HG03571 (cell line): ENCODE results near the gene KRT7.

Source experiments
- ATAC-seq: cut with Tn5 transposase; IDR thresholded peaks from one replicate; pipeline ENCODE4 v1.9.1; 2021; ENCODE audit not compliant: unreplicated experiment

KRT7 gene

DNA sequence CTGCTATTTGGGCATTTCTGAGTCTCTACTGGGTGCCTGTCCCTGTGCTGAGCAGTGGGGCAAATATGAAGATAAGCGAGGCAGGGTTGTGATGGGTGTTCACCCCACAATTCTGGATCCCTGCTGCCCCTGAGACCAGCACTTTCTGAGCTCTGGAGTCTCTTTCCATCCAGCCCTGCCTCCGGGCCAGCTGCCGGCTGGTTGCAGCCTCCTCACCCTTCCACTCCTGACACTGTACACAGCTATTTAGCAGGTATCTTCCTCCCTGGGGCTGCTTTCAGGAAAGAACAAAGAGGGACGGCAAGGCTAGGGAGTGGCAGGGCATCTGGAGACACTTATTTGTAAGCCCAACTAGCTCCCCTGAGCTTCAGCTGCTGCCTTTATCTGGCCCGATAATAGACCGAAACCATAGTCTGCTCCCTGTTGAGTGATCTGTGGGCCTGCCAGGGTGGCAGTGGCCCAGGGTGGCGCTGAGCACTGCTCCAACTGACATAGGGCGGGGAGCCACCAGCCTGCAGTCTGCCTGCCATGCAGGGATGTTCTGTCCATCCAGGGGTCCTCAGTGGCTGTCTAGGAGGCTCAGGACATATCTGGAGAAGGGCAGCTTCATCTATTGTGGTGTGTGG, 33.6 kb upstream of the KRT7 start:
- ATAC-seq: no peak

DNA sequence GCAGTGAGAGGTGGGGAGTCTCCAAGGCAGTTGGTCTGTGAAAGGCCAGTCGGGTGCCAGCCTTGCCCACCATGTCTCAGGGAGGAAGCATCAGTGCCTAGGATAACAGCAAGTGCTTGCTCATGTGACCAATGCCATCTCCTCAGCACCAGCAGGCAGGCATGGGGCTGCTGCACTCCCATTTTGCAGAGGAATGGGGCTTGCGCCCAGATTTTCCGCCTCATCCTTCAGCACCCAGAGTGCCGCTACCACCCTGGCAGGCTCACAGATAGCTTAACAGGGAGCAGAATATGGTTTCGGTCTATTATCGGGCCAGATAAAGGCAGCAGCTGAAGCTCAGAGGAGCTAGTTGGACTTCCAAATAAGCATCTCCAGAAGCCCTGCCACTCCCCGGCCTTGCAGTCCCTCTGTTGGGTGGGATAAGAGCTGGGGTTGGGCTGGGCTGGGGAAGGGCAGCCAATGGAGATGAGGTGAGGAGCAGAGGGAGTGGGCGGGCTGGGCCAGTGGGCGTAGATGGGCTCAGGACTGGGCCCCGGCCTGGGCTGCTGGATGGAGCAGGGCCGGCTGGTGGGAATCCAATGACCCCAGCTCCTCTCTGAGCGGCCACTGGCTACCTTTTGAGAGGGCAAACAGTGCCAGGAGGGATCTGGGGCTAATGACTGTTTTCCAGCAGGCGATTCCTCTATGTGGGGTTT, 32.8 kb upstream of the KRT7 start:
- no peak for ATAC-seq

DNA sequence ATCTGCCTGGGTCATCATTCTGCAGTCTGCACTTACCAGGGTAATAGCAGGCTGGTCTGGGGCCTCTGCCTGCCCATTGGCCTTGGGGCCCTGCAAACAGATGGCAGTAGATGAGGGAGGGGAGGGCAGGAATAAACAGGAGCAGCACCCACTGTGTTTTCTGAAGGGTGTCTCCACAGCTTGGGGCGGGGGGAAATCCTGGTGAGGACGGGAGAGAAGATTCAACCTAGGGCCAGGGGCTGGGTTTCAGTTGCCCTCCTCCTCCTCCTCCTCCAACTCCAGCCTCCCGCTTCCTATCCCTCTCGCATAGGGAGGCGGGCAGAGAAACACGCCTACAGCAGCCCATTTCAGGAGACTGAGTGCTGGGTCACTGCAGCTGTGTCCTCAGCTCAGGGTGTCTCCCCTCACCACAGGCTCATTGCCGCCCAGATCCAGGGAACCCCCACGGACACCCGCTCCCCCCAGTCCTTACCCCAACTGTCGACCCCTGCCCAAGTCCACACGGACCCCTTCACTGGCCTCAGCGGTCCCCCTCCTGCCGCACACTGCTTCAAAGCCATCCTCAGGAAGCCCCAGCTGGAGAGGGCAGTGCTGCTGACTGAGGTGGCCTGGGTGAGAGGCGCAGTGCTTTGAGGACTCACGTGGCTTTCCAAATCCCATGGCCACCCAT, 32.1 kb upstream of the KRT7 start:
- no peak for ATAC-seq

DNA sequence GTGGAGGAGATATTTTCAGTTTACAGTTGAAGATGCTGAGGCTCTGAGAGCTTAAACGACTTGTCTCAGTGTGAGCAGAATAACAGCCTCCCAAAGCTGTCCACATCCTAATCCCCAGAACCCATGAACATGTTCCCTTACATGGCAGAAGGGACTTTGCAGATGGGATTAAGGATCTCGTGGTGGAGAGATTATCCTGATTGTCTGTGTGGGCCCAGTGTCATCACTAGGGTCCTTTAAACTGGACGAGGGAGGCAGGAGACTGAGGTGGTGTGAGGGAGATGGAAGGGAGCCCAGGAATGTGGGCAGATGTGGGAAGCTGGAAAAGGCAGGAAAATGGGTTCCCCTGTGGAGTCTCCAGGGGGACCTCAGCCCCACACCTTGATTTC, 31.6 kb upstream of the KRT7 start:
- no peak for ATAC-seq

DNA sequence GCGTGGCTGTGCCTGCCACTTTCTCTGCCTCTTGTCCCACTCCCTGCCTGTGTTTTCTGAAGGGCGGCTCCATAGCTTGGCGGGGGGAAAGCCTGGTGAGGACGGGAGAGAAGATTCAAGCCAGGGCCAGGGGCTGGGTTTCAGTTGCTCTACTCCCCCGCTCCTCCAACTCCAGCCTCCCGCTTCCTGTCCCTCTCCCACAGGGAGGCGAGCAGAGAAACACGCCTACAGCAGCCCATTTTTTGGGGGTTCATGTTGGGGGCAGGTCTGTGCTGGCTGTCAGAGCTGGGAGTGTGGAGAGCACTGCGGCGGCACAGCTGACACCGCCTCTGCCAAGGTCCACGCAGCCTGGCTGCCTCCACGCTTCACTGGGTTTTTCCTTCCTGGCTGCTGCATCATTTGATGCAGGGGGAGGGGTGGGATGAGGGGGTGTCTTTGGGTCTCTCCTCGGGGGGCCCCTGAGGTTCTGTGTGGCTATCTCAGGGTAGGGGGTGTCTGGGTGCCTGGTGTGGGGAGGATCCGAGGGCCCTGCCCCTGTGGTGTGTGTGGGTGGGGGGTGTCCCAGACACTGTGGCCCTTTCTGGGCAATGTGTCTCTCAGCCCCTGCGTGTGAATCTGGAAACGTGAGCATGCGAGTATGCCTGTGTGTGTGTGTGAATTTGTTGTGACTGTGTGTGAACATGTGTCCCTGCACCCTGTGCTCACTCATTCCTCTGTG, 30.5 kb upstream of the KRT7 start:
- no peak for ATAC-seq

DNA sequence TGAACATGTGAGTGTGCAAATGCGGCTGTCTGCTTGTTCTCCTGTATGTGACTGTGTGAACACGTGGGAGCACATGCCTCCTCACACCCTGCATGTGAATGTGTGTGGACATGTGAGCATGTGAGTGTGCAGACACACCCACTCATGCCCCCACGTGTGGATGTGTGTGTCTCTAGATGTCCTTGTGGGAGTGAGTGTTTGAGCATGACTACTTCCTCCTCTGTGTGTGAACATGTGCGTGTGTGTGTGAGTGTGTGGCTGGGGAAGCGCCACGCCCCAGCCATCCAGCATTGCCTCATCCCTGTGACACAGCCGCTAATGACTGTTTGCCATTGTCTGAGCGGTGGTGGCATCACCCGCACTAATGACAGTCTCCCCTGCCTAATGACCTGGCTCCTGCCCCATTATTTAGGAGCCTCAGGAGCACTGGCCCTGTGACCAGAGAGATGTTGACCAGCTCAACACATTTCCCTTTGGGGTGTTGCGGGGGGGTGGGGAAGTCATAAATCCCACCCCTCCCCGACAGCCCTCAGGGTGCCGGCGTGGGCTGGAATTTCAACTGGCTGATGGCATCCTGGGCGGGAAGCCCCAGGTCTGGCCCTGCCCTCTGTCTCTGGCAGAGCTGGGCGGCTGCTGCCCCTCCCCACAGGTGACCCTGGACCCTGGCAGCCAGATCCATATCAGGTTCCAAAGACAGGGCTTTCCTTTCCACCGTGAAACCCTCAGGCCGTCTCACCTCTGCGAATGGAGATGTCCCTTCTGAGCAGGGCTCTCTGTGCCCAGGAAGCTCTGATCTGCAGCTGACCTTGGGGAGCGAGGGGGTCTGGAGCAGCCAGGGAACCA, 29.7 kb upstream of the KRT7 start:
- ATAC-seq: no peak

DNA sequence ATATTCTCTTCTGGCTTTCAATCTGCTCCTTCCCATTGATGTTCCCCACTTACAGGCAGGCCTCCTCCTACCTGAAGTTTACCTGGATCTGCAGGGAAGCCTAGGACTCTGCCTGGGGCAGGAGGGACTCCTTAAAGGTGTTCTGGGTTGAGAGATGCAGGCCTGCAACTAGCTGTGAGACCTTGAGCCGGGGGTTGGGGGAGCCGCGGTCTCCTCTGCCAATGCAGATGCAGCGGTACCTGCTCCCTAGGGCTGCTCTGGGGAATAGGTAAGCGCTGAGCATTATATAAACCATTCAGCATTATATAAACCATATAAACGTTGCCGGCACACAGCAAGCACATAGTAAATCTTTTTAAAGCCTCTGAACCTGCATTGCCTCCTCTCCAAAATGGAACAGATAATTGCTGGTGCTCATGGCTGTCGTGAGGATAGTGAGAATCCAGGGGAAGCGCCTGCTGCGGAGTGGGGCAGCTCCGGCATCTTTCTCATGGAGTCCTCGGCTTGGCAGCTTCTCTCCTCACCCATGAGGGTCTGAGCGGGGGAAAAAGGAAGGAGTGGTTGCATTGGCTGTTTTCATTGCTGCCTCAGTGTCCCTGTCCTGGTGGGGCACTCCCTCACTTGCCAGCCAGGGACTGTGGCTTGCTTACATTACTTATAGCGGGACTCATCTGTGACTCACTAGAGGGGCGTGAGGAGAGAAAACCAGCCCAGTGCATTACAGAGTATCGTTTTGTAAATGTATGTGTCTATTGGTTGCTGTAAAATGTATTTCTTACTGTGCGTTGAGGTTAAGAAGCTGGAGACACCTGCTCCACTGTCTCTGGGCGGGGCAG, 28.7 kb upstream of the KRT7 start:
- ATAC-seq: no peak

DNA sequence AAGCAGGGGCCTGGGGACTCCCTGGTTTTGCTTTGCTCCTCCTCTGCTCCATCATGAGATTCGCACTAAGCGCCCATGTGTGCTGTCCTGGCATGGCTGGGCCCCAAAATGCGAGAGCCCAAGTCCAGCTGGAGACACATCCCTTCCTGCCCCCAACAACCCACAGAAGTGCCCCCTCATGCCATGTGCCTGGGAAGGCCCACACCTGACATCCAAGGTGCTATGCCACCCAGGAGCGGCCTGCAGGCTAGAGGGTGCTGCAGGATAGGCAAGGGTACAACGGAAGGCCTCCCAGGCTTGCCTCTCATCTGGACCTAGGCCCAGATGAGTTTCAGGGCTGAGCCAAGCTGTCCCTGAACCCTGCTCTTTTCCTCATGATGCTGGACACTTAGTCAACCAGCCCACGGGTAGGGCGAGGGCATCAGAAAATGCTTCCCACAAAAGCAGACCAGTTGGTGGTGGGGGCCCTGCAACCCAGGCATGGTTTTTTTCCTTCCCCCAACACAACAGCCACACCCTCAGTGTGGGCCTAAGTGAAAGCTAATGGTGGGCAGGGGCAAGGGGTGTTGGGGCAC, 28.0 kb upstream of the KRT7 start:
- no peak for ATAC-seq

DNA sequence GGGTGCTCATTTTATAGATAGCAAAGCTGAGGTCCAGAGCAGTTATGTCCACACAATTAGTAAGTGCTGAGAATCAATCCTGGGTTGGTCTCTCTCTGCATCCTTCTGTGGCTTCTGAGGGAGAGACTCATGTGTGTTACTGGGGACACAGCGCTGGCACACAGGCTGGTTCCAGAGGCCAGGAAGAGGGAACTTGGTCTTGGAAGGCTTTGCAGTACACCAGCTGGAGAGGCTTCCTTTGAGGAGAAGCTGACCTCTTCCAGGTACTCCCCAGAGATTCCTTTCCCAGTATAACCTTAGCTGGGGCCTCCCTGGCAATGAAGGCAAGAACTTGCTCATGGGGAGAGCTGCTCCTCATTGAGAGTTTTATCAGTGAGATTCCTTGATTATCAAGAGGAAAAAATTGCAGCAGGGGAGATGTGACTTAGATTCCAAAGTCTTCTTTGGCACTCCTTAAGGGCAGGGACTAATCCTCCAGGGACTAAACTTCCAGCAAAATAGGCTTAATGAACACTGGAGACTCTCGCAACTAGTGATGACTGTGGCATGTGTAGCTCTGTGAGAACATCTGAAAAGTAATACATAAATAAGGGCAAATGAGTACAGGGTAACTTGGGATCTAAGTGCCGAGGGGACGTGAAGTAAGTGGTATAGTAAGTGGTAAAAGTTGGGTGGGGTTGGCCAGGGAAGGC, 27.3 kb upstream of the KRT7 start:
- no peak for ATAC-seq

DNA sequence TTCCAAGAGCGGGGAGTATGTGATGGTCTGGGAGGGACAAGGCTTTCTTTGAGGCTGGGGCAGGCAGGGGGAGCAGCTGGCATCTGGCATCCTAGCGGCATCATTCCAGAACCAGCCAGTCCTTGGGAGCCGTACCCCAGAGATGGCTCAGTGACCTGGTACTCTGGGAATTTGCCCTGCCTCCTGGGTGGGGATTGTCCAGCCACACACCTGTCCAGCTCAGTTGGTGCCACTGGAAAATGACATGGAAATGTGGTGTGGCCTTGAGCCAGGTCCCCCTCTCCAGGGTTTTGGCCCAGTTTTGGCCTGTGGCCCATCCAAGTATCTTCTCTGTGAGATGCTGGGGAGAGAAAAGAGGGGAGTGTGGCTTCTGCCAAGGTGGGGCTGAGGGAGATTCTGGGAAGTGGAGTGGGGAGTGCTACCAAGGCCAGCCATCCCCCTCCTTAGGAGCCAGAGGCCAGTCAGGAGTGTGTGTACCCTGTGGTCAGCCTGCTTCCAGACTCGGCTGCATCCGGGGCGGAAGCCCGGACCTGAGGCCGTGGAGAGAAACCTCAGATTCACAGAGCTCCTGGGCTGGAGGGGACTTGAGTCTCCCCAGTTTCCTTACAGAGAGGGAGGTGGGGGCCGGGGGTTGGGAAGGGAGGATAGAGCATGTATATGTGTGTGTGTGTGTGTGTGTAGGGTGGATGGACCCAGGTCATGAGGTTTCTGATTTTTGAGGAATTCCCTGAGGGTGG, 26.6 kb upstream of the KRT7 start:
- ATAC-seq: no peak

DNA sequence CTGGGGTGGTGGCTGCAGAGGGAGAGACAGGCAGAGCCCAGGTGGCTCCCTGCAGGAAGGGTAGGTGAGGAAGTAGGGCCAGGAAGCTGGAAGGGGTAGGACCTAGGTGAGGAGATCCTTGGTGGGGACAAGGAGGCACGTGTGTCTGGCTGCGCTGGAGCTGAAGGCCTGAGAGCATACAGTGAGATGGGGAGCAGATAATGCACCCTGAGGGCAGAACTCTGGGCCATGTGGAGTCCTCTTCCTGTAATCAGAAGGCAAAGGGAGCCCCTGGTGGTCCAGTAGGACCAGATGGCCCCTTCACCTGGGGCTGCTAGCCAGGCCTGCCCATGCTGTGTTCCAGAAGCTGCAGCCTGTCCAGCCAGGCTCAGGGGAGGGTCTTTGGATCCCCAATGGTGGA, 25.9 kb upstream of the KRT7 start:
- ATAC-seq: no peak

DNA sequence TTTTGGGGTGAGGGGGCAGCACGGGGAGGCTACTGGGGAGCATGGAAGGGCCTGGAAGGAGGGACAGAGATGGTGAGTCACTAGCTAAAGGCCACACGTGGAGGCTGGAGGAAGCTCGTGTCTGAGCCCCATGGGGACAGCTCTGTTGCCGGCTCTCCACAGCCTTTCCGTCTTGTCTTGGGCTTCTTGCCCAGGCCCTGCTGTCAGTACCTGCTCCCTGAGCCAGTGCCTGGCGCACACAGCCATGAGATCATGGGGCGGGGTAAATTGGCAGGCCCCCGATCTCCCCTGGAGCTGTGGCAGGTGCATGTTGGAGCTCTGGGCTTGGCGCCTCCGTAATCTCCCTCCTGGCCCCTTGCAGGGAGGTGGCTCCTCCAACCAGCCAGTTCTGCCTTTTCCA, 25.1 kb upstream of the KRT7 start:
- no peak for ATAC-seq

DNA sequence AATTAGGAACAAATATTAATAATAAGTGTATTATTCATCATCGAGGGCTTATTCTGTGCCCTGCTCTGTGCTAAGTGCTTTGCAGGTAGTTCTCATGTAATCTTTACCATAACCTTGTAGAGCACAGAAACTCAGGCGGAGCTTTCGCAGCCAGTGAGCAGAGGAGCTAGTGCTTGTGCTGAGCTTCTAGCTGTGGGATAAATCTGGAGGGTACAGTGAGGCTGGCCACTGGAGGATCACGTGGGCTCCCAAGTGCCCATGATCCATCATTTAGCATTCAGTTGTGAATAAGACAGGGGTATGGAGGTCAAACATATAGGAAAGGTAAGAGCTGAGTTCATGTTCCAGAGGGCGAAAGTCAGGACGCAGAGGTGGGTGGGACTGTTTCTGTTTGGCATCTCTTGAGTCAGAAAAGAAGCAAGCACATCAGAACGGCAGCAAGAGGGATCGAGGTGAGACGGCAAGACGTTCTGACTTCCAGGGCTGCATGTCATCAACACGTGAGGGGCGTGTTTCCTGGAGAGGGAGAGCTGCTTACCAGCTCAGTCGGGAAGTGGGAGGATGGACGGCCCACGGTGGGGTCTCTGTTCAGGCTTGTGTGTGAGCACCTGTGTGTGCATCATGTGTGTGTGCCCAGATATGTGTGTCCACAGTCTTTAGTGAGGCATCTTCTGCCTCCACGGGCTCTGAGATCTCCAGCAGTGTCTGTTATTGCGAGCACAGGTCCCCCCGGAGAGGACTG, 24.4 kb upstream of the KRT7 start:
- no peak for ATAC-seq

DNA sequence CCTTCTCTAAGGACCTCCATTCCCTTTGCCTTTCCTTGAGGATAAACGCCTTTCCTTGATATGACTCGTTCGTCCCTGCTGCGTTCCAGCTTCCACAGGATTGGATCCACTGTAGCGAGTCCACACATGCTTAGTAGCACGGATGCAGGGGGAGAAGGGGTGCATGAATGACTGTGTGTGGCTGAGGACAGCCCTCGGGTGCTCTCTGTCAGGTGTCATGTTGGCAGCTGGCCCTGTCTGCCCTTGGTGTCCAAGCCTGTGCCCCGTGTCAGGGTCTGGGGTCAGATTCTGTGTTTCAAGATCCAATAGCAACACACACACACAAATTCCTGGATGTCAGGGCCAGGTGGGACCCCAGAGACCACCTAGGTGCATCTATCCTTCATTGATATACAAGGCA, 23.7 kb upstream of the KRT7 start:
- ATAC-seq: no peak

DNA sequence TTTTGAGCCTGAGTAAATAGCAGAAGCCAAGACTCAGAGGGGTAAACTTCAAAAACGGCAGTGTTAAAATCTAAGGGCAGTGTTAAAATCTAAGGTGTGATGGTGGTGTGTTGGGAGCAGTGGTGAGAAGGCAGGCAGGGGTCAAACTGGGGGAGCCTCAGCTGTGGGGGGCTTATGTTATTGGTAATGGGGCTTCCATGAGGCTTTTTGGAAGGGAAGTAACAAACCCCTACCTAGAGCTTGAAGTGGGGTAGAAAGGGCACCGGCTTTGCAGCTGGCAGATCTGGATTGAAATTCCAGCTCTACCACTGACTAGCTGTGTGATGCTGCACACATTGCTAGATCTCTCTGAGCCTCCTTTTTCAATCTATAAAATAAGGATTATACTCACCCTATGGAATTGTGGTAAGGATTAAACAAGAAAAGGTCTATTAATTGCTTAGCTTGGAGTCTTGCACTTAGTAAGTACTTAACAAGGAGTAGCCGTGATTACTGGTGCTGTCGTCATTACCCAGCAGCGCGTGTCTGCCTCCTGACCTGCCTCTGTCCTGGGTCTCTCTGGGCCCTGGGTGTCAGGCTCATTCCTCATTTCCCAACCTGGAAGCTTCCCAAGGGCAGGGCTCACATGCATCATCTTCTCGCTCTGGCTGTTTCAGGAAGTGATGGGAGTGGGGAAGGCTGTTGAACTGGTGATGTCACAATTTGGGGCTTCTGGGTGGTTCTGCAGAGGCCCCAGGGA, 22.7 kb upstream of the KRT7 start:
- ATAC-seq: no peak

DNA sequence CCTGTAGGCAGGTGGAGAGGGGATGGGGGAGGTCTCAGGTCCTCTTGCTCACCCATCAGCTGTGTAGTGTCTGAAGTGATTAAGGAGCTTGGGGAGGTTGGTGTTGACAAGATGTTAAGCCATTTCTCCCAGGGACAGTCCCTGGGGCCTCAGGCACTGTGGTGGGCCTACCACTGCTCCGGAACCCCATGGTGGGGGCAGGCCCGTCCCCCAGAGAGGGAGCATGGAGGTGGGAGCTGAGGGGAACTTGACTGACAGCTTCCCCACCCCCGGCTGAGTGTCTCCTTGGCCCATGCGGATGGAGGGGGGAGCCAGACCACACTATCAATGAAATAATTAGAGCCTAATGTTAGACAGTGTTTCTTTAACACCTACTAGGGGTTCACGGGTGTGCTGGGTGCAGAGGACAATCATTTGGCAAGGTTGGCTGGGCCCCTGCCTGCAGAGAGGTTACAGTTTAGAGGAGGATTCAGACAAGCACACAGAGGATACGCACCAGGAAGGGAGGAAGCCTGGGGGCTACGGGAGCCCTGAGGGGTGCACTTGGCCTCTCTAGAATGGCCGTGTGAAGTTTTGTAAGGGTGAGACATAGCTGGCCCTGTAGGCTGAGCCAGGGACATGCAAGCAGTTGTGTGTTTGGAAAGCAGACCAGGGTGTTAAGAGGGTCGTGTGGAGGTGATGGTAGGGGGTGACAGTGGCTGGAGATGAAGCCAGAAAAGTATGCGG, 22.0 kb upstream of the KRT7 start:
- ATAC-seq: no peak
